Measurements from ENCODE around the gene CFAP90.

Gene CFAP90

GRCh38 chr5:7868427-7868772, 17.5 kb upstream of the CFAP90 start:
- no peak for DNase-seq (ENCODE audit: low read depth)

- no peak for DNase-seq (ENCODE audit: low read depth)
Measured at GRCh38 chr5:7867260-7867659, 16.3 kb upstream of the CFAP90 start.

GRCh38 chr5:7866196-7866595, 15.3 kb upstream of the CFAP90 start:
- no peak for DNase-seq (ENCODE audit: low read depth)

GRCh38 chr5:7857926-7858632, 7.1 kb upstream of the CFAP90 start:
- no peak for DNase-seq (ENCODE audit: low read depth)

GRCh38 chr5:7857361-7857760, 6.4 kb upstream of the CFAP90 start:
- no peak for DNase-seq (ENCODE audit: low read depth)

GRCh38 chr5:7856855-7857254, 5.9 kb upstream of the CFAP90 start:
- DNase-seq (ENCODE audit: low read depth): no peak

- no peak for DNase-seq (ENCODE audit: low read depth)
Measured at GRCh38 chr5:7855611-7856010, 4.7 kb upstream of the CFAP90 start.

- no peak for DNase-seq (ENCODE audit: low read depth)
Measured at GRCh38 chr5:7852988-7853387, 2.1 kb upstream of the CFAP90 start.

- DNase-seq (ENCODE audit: low read depth): no peak
Measured at GRCh38 chr5:7852542-7852941, 1.6 kb upstream of the CFAP90 start.

- DNase-seq (ENCODE audit: low read depth): no peak
Measured at GRCh38 chr5:7851617-7852289, 820 bp upstream of the CFAP90 start.

GRCh38 chr5:7851240-7851592, 283 bp upstream of the CFAP90 start:
- no peak for DNase-seq (ENCODE audit: low read depth)

- no peak for DNase-seq (ENCODE audit: low read depth)
Measured at GRCh38 chr5:7849681-7850394, 1.1 kb downstream of the CFAP90 start.

- DNase-seq (ENCODE audit: low read depth): no peak
Measured at GRCh38 chr5:7848296-7848695, 2.6 kb downstream of the CFAP90 start.

GRCh38 chr5:7846327-7846726, 4.6 kb downstream of the CFAP90 start:
- DNase-seq (ENCODE audit: low read depth): no peak

- no peak for DNase-seq (ENCODE audit: low read depth)
Measured at GRCh38 chr5:7845557-7845956, 5.4 kb downstream of the CFAP90 start.

GRCh38 chr5:7844901-7845300, 6.0 kb downstream of the CFAP90 start:
- DNase-seq (ENCODE audit: low read depth): no peak

- no peak for DNase-seq (ENCODE audit: low read depth)
Measured at GRCh38 chr5:7842531-7842930, 8.4 kb downstream of the CFAP90 start.

GRCh38 chr5:7837403-7837802, 13.5 kb downstream of the CFAP90 start:
- DNase-seq (ENCODE audit: low read depth): no peak

GRCh38 chr5:7834982-7835381, 16.0 kb downstream of the CFAP90 start:
- DNase-seq (ENCODE audit: low read depth): no peak

GRCh38 chr5:7828269-7828668, 22.7 kb downstream of the CFAP90 start:
- no peak for DNase-seq (ENCODE audit: low read depth)

GRCh38 chr5:7827610-7828009, 23.3 kb downstream of the CFAP90 start:
- no peak for DNase-seq (ENCODE audit: low read depth)

- no peak for DNase-seq (ENCODE audit: low read depth)
Measured at GRCh38 chr5:7825630-7826029, 25.3 kb downstream of the CFAP90 start.

GRCh38 chr5:7824995-7825394, 25.9 kb downstream of the CFAP90 start:
- no peak for DNase-seq (ENCODE audit: low read depth)

GRCh38 chr5:7823594-7823993, 27.3 kb downstream of the CFAP90 start:
- no peak for DNase-seq (ENCODE audit: low read depth)
